ENCODE results near the gene KAZALD1. TPM values are rescaled to one million over a fixed set of nuclear protein-coding genes. Genes with fewer than 3 reads are reported as not detected.
A peak's percentile ranks its signal among the peaks of the same experiment; 100 is the strongest.

KAZALD1 gene
- polyA plus RNA-seq, 2 donors = 0.81 to 1.4 TPM

GRCh38 chr10:101044117-101044516 is 17.7 kb upstream of the KAZALD1 start:
- Histone ChIP-seq H3K4me3 (ENCODE audit: low read depth in 1 of 2, low read length in 2 of 2) (no peak overlapping the region), H3K36me3 (ENCODE audit: control insufficient read depth in 2 of 2, insufficient read depth in 2 of 2, low read length in 1 of 2) (peaks cover 0 to 2% of the 10 kb centered on the region in 2 donors), H3K27ac (ENCODE audit: low read depth in 2 of 2, low read length in 1 of 2) (no peak overlapping the region), H3K4me1 (ENCODE audit: control insufficient read depth in 2 of 2, insufficient read depth in 2 of 2, low read length in 1 of 2) (peaks cover 0 to 7% of the 10 kb centered on the region in 2 donors), H3K27me3 (ENCODE audit: control insufficient read depth in 1 of 2, insufficient read depth in 2 of 2, low read length in 2 of 2) (no peaks in the 10 kb centered on the region), H3K9me3 (ENCODE audit: control insufficient read depth in 2 of 2, insufficient read depth in 1 of 2, low read depth in 1 of 2, low read length in 1 of 2) (no peaks in the 10 kb centered on the region)
- 86 to 89% methylated on average over 2 of the region's 2 CpGs for WGBS, 2 donors

GRCh38 chr10:101046332-101047238 is 15.2 kb upstream of the KAZALD1 start:
- no peak overlapping the region for H3K4me3 ChIP-seq (ENCODE audit: low read depth in 1 of 2, low read length in 2 of 2)
- no peaks in the 10 kb centered on the region for H3K9me3 ChIP-seq (ENCODE audit: control insufficient read depth in 2 of 2, insufficient read depth in 1 of 2, low read depth in 1 of 2, low read length in 1 of 2)
- peaks cover 0 to 11% of the 10 kb centered on the region in 2 donors for H3K4me1 ChIP-seq (ENCODE audit: control insufficient read depth in 2 of 2, insufficient read depth in 2 of 2, low read length in 1 of 2)
- H3K36me3 ChIP-seq (ENCODE audit: control insufficient read depth in 2 of 2, insufficient read depth in 2 of 2, low read length in 1 of 2) = no peaks in the 10 kb centered on the region
- 30 to 40% methylated on average over 25 of the region's 25 CpGs for WGBS, 2 donors
- H3K27ac ChIP-seq (ENCODE audit: low read depth in 2 of 2, low read length in 1 of 2) = no peak overlapping the region
- peaks cover 0 to 3% of the 10 kb centered on the region in 2 donors for H3K27me3 ChIP-seq (ENCODE audit: control insufficient read depth in 1 of 2, insufficient read depth in 2 of 2, low read length in 2 of 2)

- no peaks in the 10 kb centered on the region for H3K9me3 ChIP-seq (ENCODE audit: control insufficient read depth in 2 of 2, insufficient read depth in 1 of 2, low read depth in 1 of 2, low read length in 1 of 2)
- 28 to 33% methylated on average over 16 of the region's 16 CpGs for WGBS, 2 donors
- no peak overlapping the region for H3K27ac ChIP-seq (ENCODE audit: low read depth in 2 of 2, low read length in 1 of 2)
- no peak overlapping the region for H3K4me3 ChIP-seq (ENCODE audit: low read depth in 1 of 2, low read length in 2 of 2)
- no peaks in the 10 kb centered on the region for H3K36me3 ChIP-seq (ENCODE audit: control insufficient read depth in 2 of 2, insufficient read depth in 2 of 2, low read length in 1 of 2)
- peaks cover 0 to 9% of the 10 kb centered on the region in 2 donors for H3K4me1 ChIP-seq (ENCODE audit: control insufficient read depth in 2 of 2, insufficient read depth in 2 of 2, low read length in 1 of 2)
- H3K27me3 ChIP-seq (ENCODE audit: control insufficient read depth in 1 of 2, insufficient read depth in 2 of 2, low read length in 2 of 2) = peaks cover 0 to 3% of the 10 kb centered on the region in 2 donors
These were observed 14.5 kb upstream of the KAZALD1 start for GRCh38 chr10:101047268-101047667.

- Histone ChIP-seq H3K9me3 (ENCODE audit: control insufficient read depth in 2 of 2, insufficient read depth in 1 of 2, low read depth in 1 of 2, low read length in 1 of 2) (no peaks in the 10 kb centered on the region), H3K27me3 (ENCODE audit: control insufficient read depth in 1 of 2, insufficient read depth in 2 of 2, low read length in 2 of 2) (peaks cover 0 to 3% of the 10 kb centered on the region in 2 donors), H3K27ac (ENCODE audit: low read depth in 2 of 2, low read length in 1 of 2) (no peak overlapping the region), H3K36me3 (ENCODE audit: control insufficient read depth in 2 of 2, insufficient read depth in 2 of 2, low read length in 1 of 2) (no peaks in the 10 kb centered on the region), H3K4me1 (ENCODE audit: control insufficient read depth in 2 of 2, insufficient read depth in 2 of 2, low read length in 1 of 2) (peaks cover 0 to 7% of the 10 kb centered on the region in 2 donors), H3K4me3 (ENCODE audit: low read depth in 1 of 2, low read length in 2 of 2) (no peak overlapping the region)
- WGBS, 2 donors = 10 to 12% methylated on average over 60 to 62 of the region's 62 CpGs
These were observed 13.6 kb upstream of the KAZALD1 start for GRCh38 chr10:101047961-101048892.

- no peak overlapping the region for H3K27ac ChIP-seq (ENCODE audit: low read depth in 2 of 2, low read length in 1 of 2)
- 11 to 14% methylated on average over 39 to 42 of the region's 42 CpGs for WGBS, 2 donors
- peaks cover 0 to 3% of the 10 kb centered on the region in 2 donors for H3K27me3 ChIP-seq (ENCODE audit: control insufficient read depth in 1 of 2, insufficient read depth in 2 of 2, low read length in 2 of 2)
- no peaks in the 10 kb centered on the region for H3K36me3 ChIP-seq (ENCODE audit: control insufficient read depth in 2 of 2, insufficient read depth in 2 of 2, low read length in 1 of 2)
- no peaks in the 10 kb centered on the region for H3K9me3 ChIP-seq (ENCODE audit: control insufficient read depth in 2 of 2, insufficient read depth in 1 of 2, low read depth in 1 of 2, low read length in 1 of 2)
- H3K4me3 ChIP-seq (ENCODE audit: low read depth in 1 of 2, low read length in 2 of 2) = no peak overlapping the region
- peaks cover 0 to 4% of the 10 kb centered on the region in 2 donors for H3K4me1 ChIP-seq (ENCODE audit: control insufficient read depth in 2 of 2, insufficient read depth in 2 of 2, low read length in 1 of 2)
These were observed 11.3 kb upstream of the KAZALD1 start for GRCh38 chr10:101050208-101051069.

DNA sequence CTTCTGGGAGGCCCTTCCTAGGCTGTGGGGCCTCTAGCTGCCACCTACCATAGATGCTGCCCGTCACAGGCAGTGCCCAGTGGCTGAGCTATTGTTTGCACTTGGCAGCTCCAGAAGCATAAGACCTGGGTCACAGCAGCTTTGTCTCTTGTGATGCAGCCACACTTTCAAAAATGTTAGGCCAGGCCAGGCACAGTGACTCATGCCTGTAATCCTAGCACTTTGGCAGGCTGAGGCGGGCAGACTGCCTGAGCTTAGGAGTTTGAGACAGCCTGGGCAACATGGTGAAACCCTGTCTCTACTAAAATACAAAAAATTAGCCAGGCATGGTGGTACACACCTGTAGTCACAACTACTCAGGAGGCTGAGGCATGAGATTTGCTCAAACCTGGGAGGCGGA is 9.5 kb upstream of the KAZALD1 start:
- Histone ChIP-seq H3K36me3 (ENCODE audit: control insufficient read depth in 2 of 2, insufficient read depth in 2 of 2, low read length in 1 of 2) (no peaks in the 10 kb centered on the region), H3K4me3 (ENCODE audit: low read depth in 1 of 2, low read length in 2 of 2) (no peak overlapping the region), H3K27ac (ENCODE audit: low read depth in 2 of 2, low read length in 1 of 2) (peak overlapping the region in 1 of 2 donors; percentile 47), H3K9me3 (ENCODE audit: control insufficient read depth in 2 of 2, insufficient read depth in 1 of 2, low read depth in 1 of 2, low read length in 1 of 2) (no peaks in the 10 kb centered on the region), H3K4me1 (ENCODE audit: control insufficient read depth in 2 of 2, insufficient read depth in 2 of 2, low read length in 1 of 2) (peaks cover 0 to 4% of the 10 kb centered on the region in 2 donors), H3K27me3 (ENCODE audit: control insufficient read depth in 1 of 2, insufficient read depth in 2 of 2, low read length in 2 of 2) (peaks cover 0 to 3% of the 10 kb centered on the region in 2 donors)
- 58 to 77% methylated on average over 3 of the region's 3 CpGs for WGBS, 2 donors

- H3K27ac ChIP-seq (ENCODE audit: low read depth in 2 of 2, low read length in 1 of 2) = no peak overlapping the region
- H3K36me3 ChIP-seq (ENCODE audit: control insufficient read depth in 2 of 2, insufficient read depth in 2 of 2, low read length in 1 of 2) = no peaks in the 10 kb centered on the region
- peaks cover 0 to 3% of the 10 kb centered on the region in 2 donors for H3K27me3 ChIP-seq (ENCODE audit: control insufficient read depth in 1 of 2, insufficient read depth in 2 of 2, low read length in 2 of 2)
- H3K4me1 ChIP-seq (ENCODE audit: control insufficient read depth in 2 of 2, insufficient read depth in 2 of 2, low read length in 1 of 2) = peaks cover 0 to 4% of the 10 kb centered on the region in 2 donors
- H3K4me3 ChIP-seq (ENCODE audit: low read depth in 1 of 2, low read length in 2 of 2) = no peak overlapping the region
- no peaks in the 10 kb centered on the region for H3K9me3 ChIP-seq (ENCODE audit: control insufficient read depth in 2 of 2, insufficient read depth in 1 of 2, low read depth in 1 of 2, low read length in 1 of 2)
These were observed 8.3 kb upstream of the KAZALD1 start for GRCh38 chr10:101053516-101053915.

DNA sequence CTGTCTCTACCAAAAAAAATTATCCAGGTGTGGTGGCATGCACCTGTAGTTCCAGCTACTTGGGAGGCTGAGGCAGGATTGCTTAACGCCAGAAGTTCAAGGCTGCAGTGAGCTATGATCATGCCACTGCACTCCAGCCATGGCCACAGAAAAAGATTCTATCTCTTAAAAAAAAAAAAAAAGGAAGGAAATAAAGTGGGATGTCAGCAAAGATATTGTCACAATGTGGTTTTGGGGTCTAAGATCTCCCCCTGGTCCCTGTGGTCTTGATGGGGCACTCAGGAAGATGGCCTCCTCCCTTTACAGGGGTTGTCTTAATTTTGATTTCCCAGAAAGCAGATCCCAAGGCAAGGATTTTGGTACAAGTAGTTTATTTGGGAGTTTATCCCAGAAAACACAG is 7.4 kb upstream of the KAZALD1 start:
- Histone ChIP-seq H3K9me3 (ENCODE audit: control insufficient read depth in 2 of 2, insufficient read depth in 1 of 2, low read depth in 1 of 2, low read length in 1 of 2) (no peaks in the 10 kb centered on the region), H3K36me3 (ENCODE audit: control insufficient read depth in 2 of 2, insufficient read depth in 2 of 2, low read length in 1 of 2) (no peaks in the 10 kb centered on the region), H3K4me3 (ENCODE audit: low read depth in 1 of 2, low read length in 2 of 2) (no peak overlapping the region), H3K27ac (ENCODE audit: low read depth in 2 of 2, low read length in 1 of 2) (no peak overlapping the region), H3K27me3 (ENCODE audit: control insufficient read depth in 1 of 2, insufficient read depth in 2 of 2, low read length in 2 of 2) (peaks cover 0 to 3% of the 10 kb centered on the region in 2 donors), H3K4me1 (ENCODE audit: control insufficient read depth in 2 of 2, insufficient read depth in 2 of 2, low read length in 1 of 2) (peaks cover 0 to 4% of the 10 kb centered on the region in 2 donors)
- WGBS, 2 donors = 93 to 100% methylated on average over 1 of the region's 1 CpG

DNA sequence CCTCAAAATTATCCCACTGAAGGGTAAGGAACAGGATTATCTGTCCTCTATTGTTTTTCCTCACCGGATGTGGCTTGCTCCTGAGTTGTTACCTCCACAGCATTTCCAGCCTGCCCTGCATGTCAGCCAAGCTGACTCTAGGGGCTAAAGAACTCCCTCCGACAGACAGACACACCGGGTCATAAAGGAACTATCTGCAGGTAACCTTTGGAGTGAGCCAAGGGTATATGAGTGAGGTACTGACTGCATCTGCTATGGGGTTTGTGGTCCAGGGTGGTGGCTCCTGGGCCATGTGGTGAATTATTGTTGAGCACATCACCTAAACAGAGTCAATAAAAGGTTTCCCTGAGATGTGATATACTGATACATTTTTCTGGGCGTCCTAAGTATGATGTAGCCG is 6.9 kb upstream of the KAZALD1 start:
- 89 to 90% methylated on average over 5 of the region's 5 CpGs for WGBS, 2 donors
- peaks cover 0 to under 1% of the 10 kb centered on the region in 2 donors for H3K27me3 ChIP-seq (ENCODE audit: control insufficient read depth in 1 of 2, insufficient read depth in 2 of 2, low read length in 2 of 2)

More for the DNA sequence above, 6.9 kb upstream of the KAZALD1 start:
- H3K27ac ChIP-seq (ENCODE audit: low read depth in 2 of 2, low read length in 1 of 2) = no peak overlapping the region
- no peaks in the 10 kb centered on the region for H3K36me3 ChIP-seq (ENCODE audit: control insufficient read depth in 2 of 2, insufficient read depth in 2 of 2, low read length in 1 of 2)
- peaks cover 0 to 4% of the 10 kb centered on the region in 2 donors for H3K4me1 ChIP-seq (ENCODE audit: control insufficient read depth in 2 of 2, insufficient read depth in 2 of 2, low read length in 1 of 2)
- no peaks in the 10 kb centered on the region for H3K9me3 ChIP-seq (ENCODE audit: control insufficient read depth in 2 of 2, insufficient read depth in 1 of 2, low read depth in 1 of 2, low read length in 1 of 2)
- H3K4me3 ChIP-seq (ENCODE audit: low read depth in 1 of 2, low read length in 2 of 2) = no peak overlapping the region
